IMR-90 (cell line): ENCODE data around the gene PBRM1.

ENCODE experiments used
- BHLHE40 ChIP-seq: fragments of 150-350 bp; IDR thresholded peaks from 2 replicates; pipeline ENCODE4 v1.6.1; 2016; ENCODE audit warnings: mild to moderate bottlenecking, low read depth, low read length
- CEBPB ChIP-seq: IDR thresholded peaks from 2 replicates; pipeline ENCODE4 v1.6.1; 2012; ENCODE audit warnings: low read depth, low read length, improper control_type of control experiment
- FOS ChIP-seq: fragments of 150-350 bp; IDR thresholded peaks from 2 replicates; pipeline ENCODE4 v1.6.1; 2016; ENCODE audit warnings: low read depth, low read length
- MAZ ChIP-seq: IDR thresholded peaks from 2 replicates; pipeline ENCODE4 v1.6.1; 2012; ENCODE audit warnings: low read depth, mild to moderate bottlenecking, low read length, improper control_type of control experiment, moderate library complexity, borderline replicate concordance
- MXI1 ChIP-seq: IDR thresholded peaks from 2 replicates; pipeline ENCODE4 v1.6.1; 2012; ENCODE audit warnings: low read depth, mild to moderate bottlenecking, low read length, moderate library complexity, borderline replicate concordance
- POLR2A ChIP-seq: IDR thresholded peaks from 2 replicates; pipeline ENCODE4 v1.6.1; 2012; ENCODE audit warnings: mild to moderate bottlenecking, low read depth, low read length
- RAD21 ChIP-seq: IDR thresholded peaks from 2 replicates; pipeline ENCODE4 v1.6.1; 2012; ENCODE audit warnings: low read length, improper control_type of control experiment
- RCOR1 ChIP-seq: IDR thresholded peaks from 2 replicates; pipeline ENCODE4 v1.6.1; 2012; ENCODE audit warnings: mild to moderate bottlenecking, low read length, improper control_type of control experiment; ENCODE audit not compliant: insufficient replicate concordance
- RFX5 ChIP-seq: IDR thresholded peaks from 2 replicates; pipeline ENCODE4 v1.8.0; 2012; ENCODE audit warnings: low read depth, mild to moderate bottlenecking, low read length, moderate library complexity
- SMC3 ChIP-seq: fragments of 150-350 bp; IDR thresholded peaks from 2 replicates; pipeline ENCODE4 v1.6.1; 2016; ENCODE audit warnings: low read depth, mild to moderate bottlenecking, antibody characterized with exemption, low read length, moderate library complexity
- TF ChIP-seq, protein P1 (sequence below): conservative IDR thresholded peaks from 2 replicates; pipeline ENCODE4 v1.5.1; 2012; ENCODE audit warnings: mild to moderate bottlenecking, low read depth, low read length, improper control_type of control experiment
- TF ChIP-seq, protein P2 (sequence below): fragments of 150-350 bp; IDR thresholded peaks from 2 replicates; pipeline ENCODE4 v1.6.1; 2017; ENCODE audit warnings: mild to moderate bottlenecking, antibody characterized with exemption, low read length, low read depth
- TF ChIP-seq, protein P3 (sequence below): fragments of 150-350 bp; IDR thresholded peaks from 2 replicates; pipeline ENCODE4 v1.6.1; 2016; ENCODE audit warnings: low read depth, mild to moderate bottlenecking, low read length, moderate library complexity, borderline replicate concordance

- TF ChIP-seq, protein P1, sequence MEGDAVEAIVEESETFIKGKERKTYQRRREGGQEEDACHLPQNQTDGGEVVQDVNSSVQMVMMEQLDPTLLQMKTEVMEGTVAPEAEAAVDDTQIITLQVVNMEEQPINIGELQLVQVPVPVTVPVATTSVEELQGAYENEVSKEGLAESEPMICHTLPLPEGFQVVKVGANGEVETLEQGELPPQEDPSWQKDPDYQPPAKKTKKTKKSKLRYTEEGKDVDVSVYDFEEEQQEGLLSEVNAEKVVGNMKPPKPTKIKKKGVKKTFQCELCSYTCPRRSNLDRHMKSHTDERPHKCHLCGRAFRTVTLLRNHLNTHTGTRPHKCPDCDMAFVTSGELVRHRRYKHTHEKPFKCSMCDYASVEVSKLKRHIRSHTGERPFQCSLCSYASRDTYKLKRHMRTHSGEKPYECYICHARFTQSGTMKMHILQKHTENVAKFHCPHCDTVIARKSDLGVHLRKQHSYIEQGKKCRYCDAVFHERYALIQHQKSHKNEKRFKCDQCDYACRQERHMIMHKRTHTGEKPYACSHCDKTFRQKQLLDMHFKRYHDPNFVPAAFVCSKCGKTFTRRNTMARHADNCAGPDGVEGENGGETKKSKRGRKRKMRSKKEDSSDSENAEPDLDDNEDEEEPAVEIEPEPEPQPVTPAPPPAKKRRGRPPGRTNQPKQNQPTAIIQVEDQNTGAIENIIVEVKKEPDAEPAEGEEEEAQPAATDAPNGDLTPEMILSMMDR: no peak
- TF ChIP-seq RFX5 (no peak), MXI1 (no peak), MAZ (no peak), CEBPB (no peak), RAD21 (no peak), POLR2A (no peak), BHLHE40 (no peak), FOS (no peak), SMC3 (no peak), RCOR1 (no peak)
- TF ChIP-seq, protein P2, sequence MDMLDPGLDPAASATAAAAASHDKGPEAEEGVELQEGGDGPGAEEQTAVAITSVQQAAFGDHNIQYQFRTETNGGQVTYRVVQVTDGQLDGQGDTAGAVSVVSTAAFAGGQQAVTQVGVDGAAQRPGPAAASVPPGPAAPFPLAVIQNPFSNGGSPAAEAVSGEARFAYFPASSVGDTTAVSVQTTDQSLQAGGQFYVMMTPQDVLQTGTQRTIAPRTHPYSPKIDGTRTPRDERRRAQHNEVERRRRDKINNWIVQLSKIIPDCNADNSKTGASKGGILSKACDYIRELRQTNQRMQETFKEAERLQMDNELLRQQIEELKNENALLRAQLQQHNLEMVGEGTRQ: no peak
- TF ChIP-seq, protein P3, sequence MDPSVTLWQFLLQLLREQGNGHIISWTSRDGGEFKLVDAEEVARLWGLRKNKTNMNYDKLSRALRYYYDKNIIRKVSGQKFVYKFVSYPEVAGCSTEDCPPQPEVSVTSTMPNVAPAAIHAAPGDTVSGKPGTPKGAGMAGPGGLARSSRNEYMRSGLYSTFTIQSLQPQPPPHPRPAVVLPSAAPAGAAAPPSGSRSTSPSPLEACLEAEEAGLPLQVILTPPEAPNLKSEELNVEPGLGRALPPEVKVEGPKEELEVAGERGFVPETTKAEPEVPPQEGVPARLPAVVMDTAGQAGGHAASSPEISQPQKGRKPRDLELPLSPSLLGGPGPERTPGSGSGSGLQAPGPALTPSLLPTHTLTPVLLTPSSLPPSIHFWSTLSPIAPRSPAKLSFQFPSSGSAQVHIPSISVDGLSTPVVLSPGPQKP: no peak
Observed at GRCh38 chr3:52544937-52545336, 140.8 kb downstream of the PBRM1 start.
